Activated T-cell treated with anti-CD3 and anti-CD28 coated beads, Interleukin-2, amount 50 U/mL, for 48 hours (primary cell): Measurements from ENCODE around the gene RHBDD1.

Experiments
- DNase-seq, 2 experiments: peaks; one replicate each; pipeline ENCODE4 v3.0.0-alpha.2; 2020

RHBDD1 gene

GRCh38 chr2:226994775-226995174, 158.9 kb downstream of the RHBDD1 start:
- no peak for DNase-seq

- DNase-seq: peak; percentile 73 to 74
Measured at GRCh38 chr2:226995625-226996041, 159.8 kb downstream of the RHBDD1 start.

- DNase-seq: no peak
Measured at GRCh38 chr2:226999661-227000060, 163.8 kb downstream of the RHBDD1 start.

- DNase-seq: no peak
Measured at GRCh38 chr2:227000123-227000522, 164.3 kb downstream of the RHBDD1 start.

- no peak for DNase-seq
Measured at GRCh38 chr2:227004482-227004881, 168.6 kb downstream of the RHBDD1 start.

- DNase-seq: no peak
Measured at GRCh38 chr2:227006189-227006897, 170.5 kb downstream of the RHBDD1 start.

GRCh38 chr2:227007148-227007547, 171.3 kb downstream of the RHBDD1 start:
- DNase-seq: no peak

GRCh38 chr2:227007940-227008339, 172.1 kb downstream of the RHBDD1 start:
- DNase-seq: no peak

- DNase-seq: no peak
Measured at GRCh38 chr2:227010433-227010832, 174.6 kb downstream of the RHBDD1 start.

GRCh38 chr2:227013330-227013729, 177.5 kb downstream of the RHBDD1 start:
- DNase-seq: no peak

GRCh38 chr2:227013881-227014280, 178.0 kb downstream of the RHBDD1 start:
- no peak for DNase-seq

GRCh38 chr2:227016894-227017293, 181.0 kb downstream of the RHBDD1 start:
- DNase-seq: no peak

- DNase-seq: no peak
Measured at GRCh38 chr2:227020416-227020815, 184.6 kb downstream of the RHBDD1 start.

- no peak for DNase-seq
Measured at GRCh38 chr2:227022608-227023007, 186.8 kb downstream of the RHBDD1 start.

- DNase-seq: no peak
Measured at GRCh38 chr2:227025510-227025909, 189.7 kb downstream of the RHBDD1 start.

- no peak for DNase-seq
Measured at GRCh38 chr2:227029426-227030105, 193.7 kb downstream of the RHBDD1 start.

- DNase-seq: no peak
Measured at GRCh38 chr2:227030789-227031188, 194.9 kb downstream of the RHBDD1 start.

GRCh38 chr2:227031379-227031778, 195.5 kb downstream of the RHBDD1 start:
- DNase-seq: no peak

- peak; percentile 52 to 53 for DNase-seq
Measured at GRCh38 chr2:227033471-227034148, 197.8 kb downstream of the RHBDD1 start.

- no peak for DNase-seq
Measured at GRCh38 chr2:227035711-227036367, 200.0 kb downstream of the RHBDD1 start.

- DNase-seq: no peak
Measured at GRCh38 chr2:227036527-227036926, 200.7 kb downstream of the RHBDD1 start.

- DNase-seq: no peak
Measured at GRCh38 chr2:227038550-227039189, 202.8 kb downstream of the RHBDD1 start.

- no peak for DNase-seq
Measured at GRCh38 chr2:227043981-227044380, 208.1 kb downstream of the RHBDD1 start.
